Activated naive CD4-positive, alpha-beta T cell treated with anti-CD3 and anti-CD28 coated beads, Interleukin-2, amount 10 ng/mL, durations not matched to agents 7 days and 5 days (primary cell): ENCODE data around the gene SLC5A11.

Experiments
- CTCF ChIA-PET: fragments of 350-600 bp; sonication (Branson Sonifier 250); formaldehyde crosslinking; loops from one replicate; lab custom pipeline; 2021; ENCODE audit warnings: antibody characterized with exemption; lab: Charles Lee
- DNase-seq: peaks from one replicate; pipeline ENCODE4 v3.0.0-alpha.2; 2020
- H3K27ac Mint-ChIP-seq: one replicate; pipeline ENCODE4 v1.8.0; 2021; ENCODE audit warnings: mild to moderate bottlenecking, moderate library complexity, mixed read lengths
- H3K27me3 Mint-ChIP-seq: one replicate; pipeline ENCODE4 v1.8.0; 2021; ENCODE audit warnings: mild to moderate bottlenecking, mixed read lengths
- H3K36me3 Mint-ChIP-seq: one replicate; pipeline ENCODE4 v1.8.0; 2021; ENCODE audit warnings: mixed read lengths
- H3K4me1 Mint-ChIP-seq: one replicate; pipeline ENCODE4 v1.8.0; 2021; ENCODE audit warnings: mixed read lengths
- H3K4me3 Mint-ChIP-seq: one replicate; pipeline ENCODE4 v1.8.0; 2021; ENCODE audit warnings: mild to moderate bottlenecking, moderate library complexity, mixed read lengths
- H3K9me3 Mint-ChIP-seq: one replicate; pipeline ENCODE4 v1.8.0; 2021; ENCODE audit warnings: mixed read lengths

The SLC5A11 gene

DNA sequence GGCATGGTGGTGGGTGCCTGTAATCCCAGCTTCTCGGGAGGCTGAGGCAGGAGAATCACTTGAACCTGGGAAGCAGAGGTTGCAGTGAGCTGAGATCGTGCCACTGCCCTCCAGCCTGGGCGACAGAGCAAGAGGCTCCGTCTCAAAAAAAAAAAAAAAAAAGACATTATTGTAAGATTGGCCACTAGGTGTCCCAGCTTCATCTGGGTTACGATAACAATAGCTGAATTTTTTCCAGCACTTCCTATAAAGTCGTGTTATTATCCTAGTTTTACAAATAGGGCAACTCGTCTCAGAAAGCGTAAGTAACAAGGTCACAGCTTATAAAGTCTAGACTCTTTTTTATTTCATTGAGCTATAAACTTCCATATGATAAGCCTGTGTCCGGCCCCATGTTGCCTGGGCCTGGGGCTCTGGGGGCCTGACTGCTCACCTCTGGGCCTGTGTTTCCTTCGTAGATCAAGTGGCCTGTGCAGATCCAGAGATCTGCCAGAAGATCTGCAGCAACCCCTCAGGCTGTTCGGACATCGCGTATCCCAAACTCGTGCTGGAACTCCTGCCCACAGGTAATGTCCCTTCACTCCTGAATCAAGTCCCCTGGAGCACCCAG lies 60.5 kb downstream of the SLC5A11 start:
- CTCF ChIA-PET: interaction anchor here (0.6 to 2.5 kb wide), 9 partner anchors 13 to 1182 kb away, joined by 3 to 12 read pairs (median 3); no protein-coding TSS in a partner anchor
- Mint-ChIP-seq H3K27ac (no peak overlapping the region), H3K4me1 (no peaks in the 10 kb centered on the region), H3K4me3 (no peak overlapping the region), H3K27me3 (no peaks in the 10 kb centered on the region), H3K9me3 (no peaks in the 10 kb centered on the region), H3K36me3 (no peaks in the 10 kb centered on the region)
- no peak for DNase-seq

DNA sequence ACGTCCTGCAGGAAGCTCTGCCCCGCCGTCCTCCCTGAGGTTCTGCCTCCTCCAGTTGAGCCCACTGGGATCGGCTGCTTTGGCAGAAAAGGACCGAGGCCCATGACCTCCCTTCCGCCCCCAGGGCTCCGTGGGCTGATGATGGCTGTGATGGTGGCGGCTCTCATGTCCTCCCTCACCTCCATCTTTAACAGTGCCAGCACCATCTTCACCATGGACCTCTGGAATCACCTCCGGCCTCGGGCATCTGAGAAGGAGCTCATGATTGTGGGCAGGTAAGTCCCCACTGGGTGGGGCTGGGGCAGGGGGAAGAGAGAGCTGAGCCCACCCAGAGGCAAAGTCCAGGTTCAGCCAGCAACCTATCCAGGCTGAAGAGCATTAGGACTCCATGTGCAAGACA lies 61.1 kb downstream of the SLC5A11 start:
- Mint-ChIP-seq H3K4me1 (no peaks in the 10 kb centered on the region), H3K9me3 (no peaks in the 10 kb centered on the region), H3K27me3 (no peaks in the 10 kb centered on the region), H3K27ac (no peak overlapping the region), H3K4me3 (no peak overlapping the region), H3K36me3 (no peaks in the 10 kb centered on the region)
- CTCF ChIA-PET: interaction anchor here (1.3 to 2.5 kb wide), 2 partner anchors 318 to 370 kb away, joined by 3 to 12 read pairs; no protein-coding TSS in a partner anchor
- no peak for DNase-seq

DNA sequence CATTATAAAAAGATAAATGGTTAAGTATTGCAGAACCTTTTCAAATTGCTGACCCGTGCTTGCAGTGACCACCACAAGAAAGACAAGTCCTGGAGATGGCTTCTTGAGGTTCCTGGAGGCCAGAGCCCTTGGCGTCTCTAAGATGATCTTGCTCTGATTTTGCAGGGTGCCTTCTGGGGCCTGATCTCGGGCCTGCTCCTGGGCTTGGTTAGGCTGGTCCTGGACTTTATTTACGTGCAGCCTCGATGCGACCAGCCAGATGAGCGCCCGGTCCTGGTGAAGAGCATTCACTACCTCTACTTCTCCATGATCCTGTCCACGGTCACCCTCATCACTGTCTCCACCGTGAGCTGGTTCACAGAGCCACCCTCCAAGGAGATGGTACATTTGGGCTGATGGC lies 63.0 kb downstream of the SLC5A11 start:
- Mint-ChIP-seq H3K4me3 (no peak overlapping the region), H3K4me1 (no peaks in the 10 kb centered on the region), H3K9me3 (no peaks in the 10 kb centered on the region), H3K36me3 (no peaks in the 10 kb centered on the region), H3K27ac (no peak overlapping the region), H3K27me3 (no peaks in the 10 kb centered on the region)
- no peak for DNase-seq
- CTCF ChIA-PET: interaction anchor here (0.6 kb wide), 1 partner anchor 74 kb away, joined by 3 read pairs; no protein-coding TSS in a partner anchor

DNA sequence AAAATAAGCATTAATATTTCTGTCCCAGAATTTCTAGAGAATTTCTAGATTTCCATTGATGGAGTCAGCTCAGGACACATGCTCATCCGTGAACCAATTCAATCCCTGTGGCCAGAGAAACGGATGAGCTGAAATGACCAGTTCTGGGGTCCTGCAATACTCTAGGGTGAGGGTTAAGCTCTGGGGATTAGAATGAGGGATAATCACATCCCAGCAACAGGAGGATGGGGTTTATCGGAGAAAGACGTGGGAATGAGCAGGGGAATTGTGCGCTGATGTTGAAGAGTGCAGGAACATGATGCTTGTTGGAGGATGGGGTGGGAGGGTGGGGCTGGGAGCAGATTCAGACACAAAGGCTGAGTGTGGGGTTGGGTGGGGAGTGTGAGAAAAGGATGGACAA lies 64.1 kb downstream of the SLC5A11 start:
- H3K36me3 Mint-ChIP-seq: no peaks in the 10 kb centered on the region
- DNase-seq: no peak
- no peaks in the 10 kb centered on the region for H3K27me3 Mint-ChIP-seq
- H3K4me3 Mint-ChIP-seq: no peak overlapping the region
- CTCF ChIA-PET: no interaction called here
- no peaks in the 10 kb centered on the region for H3K4me1 Mint-ChIP-seq
- H3K9me3 Mint-ChIP-seq: no peaks in the 10 kb centered on the region
- no peak overlapping the region for H3K27ac Mint-ChIP-seq

DNA sequence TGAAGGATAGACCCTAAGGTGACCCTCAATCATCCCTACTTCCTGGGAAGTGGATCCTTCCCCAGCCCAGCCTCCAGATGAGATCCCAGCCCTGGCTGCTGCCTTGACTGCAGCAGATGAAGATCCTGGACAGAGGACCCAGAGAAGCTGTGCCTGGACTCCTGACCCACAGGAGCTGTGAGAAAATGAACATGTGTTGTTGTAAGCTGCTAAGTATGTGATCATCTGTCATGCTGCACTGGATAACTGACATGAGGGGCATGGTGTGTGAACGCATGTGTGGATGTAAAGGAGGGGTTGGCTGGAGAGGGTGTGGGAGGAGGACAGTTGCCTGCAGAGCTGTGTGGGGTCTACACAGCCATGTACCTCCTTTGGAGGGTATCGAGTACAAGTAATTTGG lies 69.3 kb downstream of the SLC5A11 start:
- Mint-ChIP-seq H3K4me3 (no peak overlapping the region), H3K9me3 (no peaks in the 10 kb centered on the region), H3K27me3 (no peaks in the 10 kb centered on the region), H3K36me3 (peaks cover 11% of the 10 kb centered on the region), H3K4me1 (no peaks in the 10 kb centered on the region), H3K27ac (no peak overlapping the region)
- CTCF ChIA-PET: no interaction called here
- no peak for DNase-seq

DNA sequence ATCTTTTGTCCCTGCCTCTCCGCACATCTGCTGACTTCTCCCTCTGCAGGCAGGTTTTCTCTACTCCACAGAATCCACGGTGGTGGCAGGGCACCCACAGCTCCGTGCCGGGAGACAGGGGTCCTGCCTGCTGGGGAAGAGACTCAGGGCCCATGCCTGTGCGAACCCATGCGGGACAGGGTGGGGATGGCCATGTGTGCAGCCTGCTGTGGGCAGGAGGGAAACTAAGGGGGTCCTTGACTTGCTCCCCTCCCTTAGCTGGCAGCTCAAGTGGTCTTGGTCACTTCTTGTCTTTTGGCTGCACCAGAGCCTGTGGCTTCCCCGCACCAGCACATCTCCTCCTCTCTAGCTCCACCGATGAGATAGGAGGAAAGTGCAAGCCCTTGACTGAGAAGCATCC lies 69.8 kb downstream of the SLC5A11 start:
- no peaks in the 10 kb centered on the region for H3K27me3 Mint-ChIP-seq
- no peak overlapping the region for H3K4me3 Mint-ChIP-seq
- no peak for DNase-seq
- peaks cover 12% of the 10 kb centered on the region for H3K36me3 Mint-ChIP-seq
- H3K27ac Mint-ChIP-seq: no peak overlapping the region
- H3K4me1 Mint-ChIP-seq: no peaks in the 10 kb centered on the region
- CTCF ChIA-PET: no interaction called here
- no peaks in the 10 kb centered on the region for H3K9me3 Mint-ChIP-seq

DNA sequence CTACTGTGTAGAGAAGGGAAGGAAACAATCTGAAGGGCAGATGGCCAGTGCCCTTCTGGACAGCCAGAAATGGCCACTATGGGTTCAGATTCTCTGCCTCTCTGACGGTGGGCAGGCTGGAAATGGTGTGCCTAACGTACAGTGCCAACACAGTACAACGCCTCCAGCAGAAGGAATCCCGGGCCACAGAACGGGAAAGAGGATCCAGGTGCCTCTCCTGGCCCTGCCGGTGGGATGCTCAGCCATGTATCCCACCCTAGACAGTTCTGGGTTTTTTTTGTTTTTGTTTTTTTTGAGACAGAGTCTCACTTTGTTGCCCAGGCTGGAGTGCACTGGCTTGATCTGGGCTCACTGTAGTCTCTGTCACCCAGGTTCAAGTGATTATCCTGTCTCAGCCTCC lies 71.5 kb downstream of the SLC5A11 start:
- H3K36me3 Mint-ChIP-seq: peaks cover 19% of the 10 kb centered on the region
- DNase-seq: no peak
- no peaks in the 10 kb centered on the region for H3K4me1 Mint-ChIP-seq
- no peaks in the 10 kb centered on the region for H3K9me3 Mint-ChIP-seq
- CTCF ChIA-PET: no interaction called here
- no peaks in the 10 kb centered on the region for H3K27me3 Mint-ChIP-seq
- no peak overlapping the region for H3K27ac Mint-ChIP-seq
- no peak overlapping the region for H3K4me3 Mint-ChIP-seq

DNA sequence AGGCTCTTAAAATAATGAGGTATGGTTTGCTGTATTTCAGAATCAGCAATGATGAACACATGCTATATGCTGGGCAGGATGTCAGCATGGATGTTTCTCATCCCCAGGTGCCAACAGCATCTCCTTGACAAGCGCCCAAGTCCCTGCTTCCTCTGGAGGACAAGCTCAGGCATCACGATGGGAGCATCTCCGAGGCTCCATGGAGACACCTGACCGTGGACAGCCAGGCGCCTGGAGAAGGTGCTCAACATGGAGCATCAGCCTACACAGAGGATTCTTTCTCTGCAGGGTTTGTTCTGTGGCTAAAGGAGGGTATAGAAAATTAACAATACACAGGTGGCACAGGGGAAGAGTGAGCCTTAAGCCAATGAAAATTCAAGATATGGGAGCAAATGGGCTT lies 72.1 kb downstream of the SLC5A11 start:
- H3K36me3 Mint-ChIP-seq: peaks cover 19% of the 10 kb centered on the region
- no peak overlapping the region for H3K27ac Mint-ChIP-seq
- DNase-seq: no peak
- no peaks in the 10 kb centered on the region for H3K4me1 Mint-ChIP-seq
- CTCF ChIA-PET: no interaction called here
- no peak overlapping the region for H3K4me3 Mint-ChIP-seq
- no peaks in the 10 kb centered on the region for H3K9me3 Mint-ChIP-seq
- H3K27me3 Mint-ChIP-seq: no peaks in the 10 kb centered on the region

DNA sequence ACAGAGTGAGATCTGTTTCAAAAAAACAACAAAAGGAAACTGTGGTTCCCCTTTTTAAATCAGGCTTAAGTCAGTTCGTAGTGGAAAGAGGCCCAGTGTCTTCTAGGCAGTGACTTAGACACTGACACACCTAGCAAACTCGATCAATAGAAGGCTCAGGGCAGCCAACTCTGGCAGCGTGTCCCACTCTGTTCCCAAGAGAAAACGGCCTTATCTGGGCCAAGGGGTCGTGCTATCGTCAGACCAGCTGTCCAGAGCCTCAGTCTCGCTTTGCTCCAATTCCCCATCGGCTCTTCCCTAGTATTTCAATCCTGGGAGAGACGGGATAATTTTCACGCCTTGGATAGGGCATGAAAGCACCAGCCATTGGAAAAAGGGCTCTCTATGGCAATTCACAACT lies 72.9 kb downstream of the SLC5A11 start:
- Mint-ChIP-seq H3K9me3 (no peaks in the 10 kb centered on the region), H3K4me1 (no peaks in the 10 kb centered on the region), H3K27ac (no peak overlapping the region), H3K4me3 (no peak overlapping the region), H3K27me3 (no peaks in the 10 kb centered on the region), H3K36me3 (peaks cover 19% of the 10 kb centered on the region)
- no peak for DNase-seq
- CTCF ChIA-PET: interaction anchor here (0.6 kb wide), 1 partner anchor 48 kb away, joined by 3 read pairs; no protein-coding TSS in a partner anchor

DNA sequence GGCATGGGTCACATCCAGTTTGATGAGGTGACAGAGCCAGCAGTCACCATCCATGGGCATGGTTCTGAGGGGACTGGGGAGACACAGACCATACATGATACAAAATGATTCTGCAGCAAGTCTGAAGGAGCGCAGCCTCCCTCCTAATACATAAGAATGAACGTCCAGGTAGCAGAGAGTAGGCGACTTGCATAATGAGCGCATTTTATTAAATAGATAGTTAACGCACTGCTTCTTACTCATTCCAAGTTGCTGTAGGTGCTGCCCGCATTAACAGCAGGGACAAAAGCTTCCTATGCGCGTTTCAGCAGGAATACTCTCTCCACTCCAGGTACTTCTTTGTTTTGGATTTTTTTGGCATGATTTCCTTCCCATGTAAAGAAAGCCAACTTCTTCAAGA lies 73.8 kb downstream of the SLC5A11 start:
- no peak overlapping the region for H3K4me3 Mint-ChIP-seq
- H3K27ac Mint-ChIP-seq: no peak overlapping the region
- CTCF ChIA-PET: interaction anchor here (0.6 kb wide), 1 partner anchor 33 kb away, joined by 3 read pairs; no protein-coding TSS in a partner anchor
- H3K27me3 Mint-ChIP-seq: no peaks in the 10 kb centered on the region
- H3K36me3 Mint-ChIP-seq: peaks cover 19% of the 10 kb centered on the region
- H3K4me1 Mint-ChIP-seq: no peaks in the 10 kb centered on the region
- no peaks in the 10 kb centered on the region for H3K9me3 Mint-ChIP-seq
- DNase-seq: no peak

DNA sequence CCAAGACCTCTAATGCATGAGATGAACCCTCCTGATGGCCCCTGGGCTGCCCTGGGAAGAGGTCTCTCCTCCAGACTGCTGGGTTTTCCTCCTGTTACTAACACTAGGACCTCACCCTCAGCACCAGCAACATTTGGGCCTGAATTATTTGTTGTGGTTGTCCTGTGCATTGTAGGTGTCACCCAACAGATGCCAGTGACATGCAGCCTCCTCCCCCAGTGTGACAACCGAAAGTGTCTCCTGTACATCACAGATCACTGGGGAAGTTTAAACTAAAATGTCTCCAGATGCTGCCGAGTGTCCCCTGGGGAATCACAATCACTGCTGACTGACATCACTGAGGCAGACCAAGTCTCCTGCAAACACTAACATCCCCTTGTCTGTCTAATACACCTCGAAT lies 74.8 kb downstream of the SLC5A11 start:
- no peak overlapping the region for H3K4me3 Mint-ChIP-seq
- CTCF ChIA-PET: no interaction called here
- H3K9me3 Mint-ChIP-seq: no peaks in the 10 kb centered on the region
- peaks cover 19% of the 10 kb centered on the region for H3K36me3 Mint-ChIP-seq
- no peak for DNase-seq
- no peak overlapping the region for H3K27ac Mint-ChIP-seq
- no peaks in the 10 kb centered on the region for H3K27me3 Mint-ChIP-seq
- no peaks in the 10 kb centered on the region for H3K4me1 Mint-ChIP-seq

DNA sequence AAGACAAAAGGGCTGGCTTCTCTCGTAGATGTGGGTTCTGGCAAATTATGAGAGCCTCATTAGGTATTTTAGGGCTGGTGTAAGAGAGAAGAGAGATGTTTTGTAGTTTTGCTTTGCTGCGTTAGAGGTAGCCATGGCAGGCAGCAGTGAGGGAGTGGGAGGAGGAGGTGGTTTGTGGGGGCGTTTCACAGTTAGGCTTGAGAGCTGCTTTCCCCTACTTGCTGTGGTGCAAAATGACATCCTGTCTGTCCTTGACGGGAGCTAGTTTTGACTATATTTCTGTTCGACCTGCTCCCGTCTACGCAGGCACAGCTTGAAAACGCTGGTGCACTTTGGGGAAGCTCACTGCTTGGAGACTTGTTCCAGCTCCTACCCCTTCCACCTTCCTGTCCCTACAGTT lies 75.5 kb downstream of the SLC5A11 start:
- CTCF ChIA-PET: interaction anchor here (1.5 kb wide), 1 partner anchor 15 kb away, joined by 4 read pairs; no protein-coding TSS in a partner anchor
- Mint-ChIP-seq H3K36me3 (peaks cover 19% of the 10 kb centered on the region), H3K27ac (no peak overlapping the region), H3K9me3 (no peaks in the 10 kb centered on the region), H3K27me3 (no peaks in the 10 kb centered on the region), H3K4me1 (no peaks in the 10 kb centered on the region), H3K4me3 (no peak overlapping the region)
- no peak for DNase-seq

DNA sequence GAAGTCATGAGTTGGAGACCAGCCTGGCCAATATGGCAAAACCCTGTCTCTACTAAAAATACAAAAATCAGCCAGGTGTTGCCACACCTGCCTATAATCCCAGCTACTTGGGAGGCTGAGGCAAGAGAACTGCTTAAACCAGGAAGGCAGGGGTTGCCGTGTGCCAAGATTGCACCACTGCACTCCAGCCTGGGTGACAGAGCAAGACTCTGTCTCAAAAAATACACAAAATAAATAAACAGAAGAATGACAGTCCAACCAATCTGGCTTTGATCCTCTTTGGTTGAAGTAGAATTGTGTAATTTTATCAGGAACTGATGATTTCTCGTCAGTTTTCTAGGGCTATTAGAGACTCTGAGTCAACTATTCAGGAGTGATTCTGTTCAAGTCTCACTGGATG lies 79.4 kb downstream of the SLC5A11 start:
- Mint-ChIP-seq H3K27ac (no peak overlapping the region), H3K36me3 (peaks cover 22% of the 10 kb centered on the region), H3K9me3 (no peaks in the 10 kb centered on the region), H3K27me3 (no peaks in the 10 kb centered on the region), H3K4me3 (no peak overlapping the region), H3K4me1 (no peaks in the 10 kb centered on the region)
- DNase-seq: no peak
- CTCF ChIA-PET: no interaction called here

DNA sequence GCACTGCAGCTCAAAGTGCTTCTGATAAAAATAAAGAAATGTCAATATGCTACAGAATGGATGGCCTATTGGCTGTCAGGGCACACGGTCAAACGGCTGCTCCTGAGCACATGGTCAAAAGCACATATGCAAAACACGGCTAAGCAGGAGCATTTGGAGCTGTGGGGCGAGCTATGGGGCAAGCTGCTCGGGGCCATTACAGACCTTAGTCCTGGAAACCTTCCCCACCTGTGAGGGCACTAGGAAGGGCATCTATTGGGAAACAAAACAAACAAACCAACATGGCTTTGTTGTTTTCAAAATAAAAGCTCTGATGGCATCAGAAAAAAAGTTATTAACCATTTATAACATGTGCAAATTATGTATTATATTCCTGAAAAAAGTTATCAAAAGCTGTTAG lies 83.6 kb downstream of the SLC5A11 start:
- CTCF ChIA-PET: no interaction called here
- no peak for DNase-seq

DNA sequence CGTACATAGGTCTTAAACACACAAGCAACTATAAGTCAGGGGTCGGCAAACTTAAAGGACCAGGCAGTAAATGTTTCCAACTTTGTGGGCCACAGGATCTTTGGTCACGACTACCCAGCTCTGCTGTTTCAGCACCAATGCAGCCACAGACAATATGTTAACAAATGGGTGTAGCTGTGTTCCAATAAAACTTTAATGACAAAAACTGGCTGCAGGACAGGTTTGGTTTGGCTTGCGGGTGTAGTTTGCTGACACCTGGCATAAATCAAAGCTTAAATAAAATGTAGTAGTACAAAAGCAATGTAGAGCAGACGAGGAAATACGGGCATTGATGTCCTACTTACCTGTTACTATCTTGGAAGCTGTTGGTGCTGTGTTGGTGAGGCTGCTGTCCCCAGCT lies 84.7 kb downstream of the SLC5A11 start:
- Mint-ChIP-seq H3K4me1 (no peaks in the 10 kb centered on the region), H3K27me3 (no peaks in the 10 kb centered on the region), H3K9me3 (no peaks in the 10 kb centered on the region), H3K4me3 (no peak overlapping the region), H3K27ac (no peak overlapping the region), H3K36me3 (peaks cover 41% of the 10 kb centered on the region)
- CTCF ChIA-PET: no interaction called here
- DNase-seq: no peak

More for the DNA sequence above, 83.6 kb downstream of the SLC5A11 start:
- H3K36me3 Mint-ChIP-seq: peaks cover 36% of the 10 kb centered on the region
- no peaks in the 10 kb centered on the region for H3K27me3 Mint-ChIP-seq
- no peak overlapping the region for H3K27ac Mint-ChIP-seq
- no peaks in the 10 kb centered on the region for H3K4me1 Mint-ChIP-seq
- no peak overlapping the region for H3K4me3 Mint-ChIP-seq
- H3K9me3 Mint-ChIP-seq: no peaks in the 10 kb centered on the region
